Activated CD8-positive, alpha-beta memory T cell treated with anti-CD3 and anti-CD28 coated beads, Interleukin-2, amount 50 U/mL, for 1 hour (primary cell): Measurements from ENCODE around the gene SRR.

ENCODE experiments used
- DNase-seq: peaks from one replicate; pipeline ENCODE4 v3.0.0-alpha.2; 2020; ENCODE audit errors: extremely low read depth

Gene SRR

DNA sequence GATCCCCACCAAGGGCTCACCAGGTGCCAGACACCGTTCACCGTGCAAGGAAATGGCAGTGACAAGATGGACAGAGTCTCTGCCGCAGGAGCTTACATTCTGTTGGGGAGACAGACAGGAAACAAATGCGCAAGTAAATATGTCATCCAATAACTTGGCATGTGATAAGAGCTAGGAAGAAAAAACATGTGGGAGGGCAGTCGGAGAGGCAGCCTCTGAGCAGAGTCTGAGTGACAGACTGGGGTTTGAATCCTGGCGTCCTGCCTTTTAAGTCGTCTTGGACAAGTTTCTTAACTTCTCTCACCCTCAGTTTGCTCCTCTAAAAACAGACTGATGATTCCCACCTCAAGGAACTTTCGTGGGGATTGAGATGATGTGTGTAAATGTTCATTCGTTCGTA lies 40.8 kb downstream of the SRR start:
- DNase-seq: no peak

GRCh38 chr17:2346475-2346874 lies 42.7 kb downstream of the SRR start:
- no peak for DNase-seq

DNA sequence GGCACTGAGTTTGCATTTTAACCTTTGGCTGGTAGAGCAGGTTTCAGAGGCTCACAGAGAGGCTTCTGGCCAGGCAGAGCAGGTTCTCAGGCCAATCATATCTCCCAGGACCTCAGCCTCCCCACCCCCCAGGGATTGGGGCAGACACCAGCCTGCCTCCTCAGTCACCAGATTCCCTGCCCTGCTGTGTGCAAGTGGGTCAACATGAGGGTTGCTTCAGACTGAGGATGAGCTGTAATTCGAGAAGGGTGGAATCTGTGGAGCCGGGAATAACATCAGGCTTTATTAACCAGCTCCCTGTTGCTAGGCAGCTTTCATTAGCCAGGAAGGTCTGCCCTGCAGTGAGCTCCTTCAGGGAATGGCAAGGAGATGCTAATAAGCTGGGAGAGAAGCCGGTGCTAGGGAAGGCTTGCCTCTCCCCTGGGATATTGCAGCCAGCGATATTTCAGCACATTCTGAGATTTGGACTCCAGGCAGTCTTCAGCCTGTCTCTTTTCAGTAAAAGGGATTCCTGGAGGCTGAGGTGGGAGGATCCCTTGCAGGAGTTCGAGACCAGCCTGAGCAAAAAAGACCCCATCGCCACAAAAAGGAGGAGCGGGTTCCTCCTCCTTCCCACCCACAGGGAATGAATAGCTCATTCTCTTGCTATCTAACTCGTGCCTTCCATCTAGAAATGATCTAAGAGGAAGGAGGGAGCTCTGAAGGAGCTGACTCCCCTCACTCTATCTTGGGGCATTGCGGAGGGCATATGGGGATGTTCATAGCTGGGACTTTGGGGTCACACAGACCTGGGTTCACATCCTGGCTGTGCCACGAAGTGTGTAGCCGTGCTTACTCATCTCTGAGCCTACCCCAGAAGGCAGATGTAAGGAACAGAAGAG lies 44.3 kb downstream of the SRR start:
- DNase-seq: no peak

- DNase-seq: no peak
These were observed 47.5 kb downstream of the SRR start for GRCh38 chr17:2351269-2351668.

DNA sequence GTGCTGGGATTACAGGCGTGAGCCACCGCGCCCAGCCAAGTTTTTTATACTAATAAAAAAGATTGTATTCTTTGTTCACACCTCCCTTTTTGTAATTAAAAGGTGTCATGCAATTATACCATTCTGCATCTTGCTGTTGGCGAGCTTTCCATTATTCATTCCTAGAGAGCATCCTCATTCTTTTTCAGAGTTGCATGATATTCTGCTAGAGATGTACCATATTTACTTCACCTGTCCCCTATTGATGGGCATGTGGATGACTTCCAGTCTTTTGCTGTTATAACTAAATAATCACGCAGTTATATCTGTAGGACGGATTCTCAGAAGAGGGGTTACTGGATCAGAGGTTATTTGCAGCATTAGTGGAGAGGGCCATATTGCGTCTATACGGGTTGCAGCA lies 50.6 kb downstream of the SRR start:
- DNase-seq: no peak

DNA sequence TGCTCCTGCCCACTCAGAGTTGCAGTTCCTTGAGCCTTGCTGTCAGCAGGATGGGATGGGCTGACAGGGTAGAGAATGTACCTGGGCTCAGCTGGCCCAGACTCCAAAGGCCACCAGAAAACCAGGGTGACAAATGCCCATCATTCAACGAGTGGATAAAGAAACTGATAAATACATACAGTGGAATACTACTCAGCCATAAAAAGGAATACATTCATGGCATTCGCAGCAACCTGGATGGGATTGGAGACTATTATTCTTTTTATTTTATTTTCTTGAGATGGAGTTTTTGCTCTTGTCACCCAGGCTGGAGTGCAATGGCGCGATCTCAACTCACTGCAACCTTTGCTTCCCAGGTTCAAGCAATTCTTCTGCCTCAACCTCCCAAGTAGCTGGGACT lies 53.5 kb downstream of the SRR start:
- DNase-seq: no peak

GRCh38 chr17:2357931-2358434 lies 54.2 kb downstream of the SRR start:
- DNase-seq: no peak

DNA sequence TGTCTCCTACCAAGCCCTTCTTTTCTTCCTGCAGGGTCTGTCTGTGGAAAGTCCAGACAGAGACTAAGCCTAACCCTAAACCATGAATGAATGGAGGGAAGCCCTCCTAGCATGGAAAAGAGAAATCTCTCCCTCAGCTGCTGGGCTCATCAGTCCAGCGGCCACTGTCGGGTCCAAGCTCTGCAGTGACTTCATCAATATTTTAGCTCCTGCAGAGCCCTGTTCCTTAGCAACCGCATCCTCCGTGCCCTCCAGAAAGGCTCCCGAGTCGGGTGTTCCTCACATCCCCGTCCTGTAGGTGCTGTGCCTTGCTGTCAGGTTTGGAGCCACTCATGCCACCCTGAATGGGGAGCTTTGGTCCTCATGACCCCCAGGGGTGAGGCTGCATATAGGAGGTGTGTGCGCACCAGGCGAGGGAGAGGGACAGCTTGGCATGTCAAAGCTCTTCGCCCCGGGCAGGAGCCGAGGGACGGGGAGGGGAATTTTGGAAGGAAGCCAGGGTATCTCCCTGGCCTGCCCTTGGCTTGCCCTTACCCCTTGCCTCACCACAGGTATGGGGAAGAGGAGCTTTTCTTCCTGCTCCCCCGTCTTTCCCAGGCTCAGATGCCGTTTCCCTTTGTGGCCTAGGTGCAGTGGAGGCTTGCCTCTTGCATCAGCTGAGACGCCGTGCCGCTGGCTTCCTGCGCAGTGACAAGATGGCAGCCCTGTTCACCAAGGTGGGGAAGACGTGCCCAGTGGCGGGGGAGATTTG lies 57.4 kb downstream of the SRR start:
- DNase-seq: no peak

- DNase-seq: no peak
These were observed 58.3 kb downstream of the SRR start for GRCh38 chr17:2362016-2362415.

GRCh38 chr17:2362416-2362815 lies 58.7 kb downstream of the SRR start:
- DNase-seq: no peak

DNA sequence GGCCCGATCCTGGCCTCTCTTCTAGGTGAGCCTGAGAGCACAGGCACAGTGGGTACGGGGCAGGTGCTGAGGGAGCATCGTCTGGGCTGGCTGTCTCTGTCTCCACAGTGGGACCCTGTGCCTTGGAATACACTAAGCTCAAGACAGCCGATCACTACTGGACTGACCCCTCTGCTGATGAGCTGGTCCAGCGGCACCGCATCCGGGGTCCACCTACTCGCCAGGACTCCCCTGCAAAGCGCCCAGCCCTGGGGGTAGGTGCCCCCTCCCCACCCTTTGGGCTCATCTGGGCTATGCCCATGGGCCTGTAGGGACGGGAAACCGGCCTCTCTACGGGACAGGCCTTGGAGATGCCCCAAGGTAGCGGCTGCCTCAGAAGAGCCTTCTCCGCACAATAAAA lies 59.1 kb downstream of the SRR start:
- no peak for DNase-seq

DNA sequence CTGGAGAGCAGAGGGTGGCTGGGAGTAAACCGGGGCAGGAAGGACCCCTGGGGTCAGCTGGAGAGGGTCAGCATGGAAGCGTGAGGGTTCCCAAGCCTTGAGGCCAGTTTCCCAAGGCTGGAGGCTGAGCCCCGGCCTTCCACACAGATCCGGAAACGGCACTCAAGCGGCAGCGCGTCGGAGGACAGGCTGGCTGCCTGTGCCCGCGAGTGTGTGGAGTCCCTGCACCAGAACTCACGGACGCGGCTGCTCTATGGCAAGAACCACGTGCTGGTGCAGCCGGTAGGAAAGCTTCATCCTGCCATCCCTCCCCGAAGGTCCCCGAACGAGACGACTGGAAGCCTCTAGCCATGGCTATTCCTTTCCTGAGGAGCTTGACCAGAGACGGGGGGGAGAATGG lies 59.6 kb downstream of the SRR start:
- no peak for DNase-seq

DNA sequence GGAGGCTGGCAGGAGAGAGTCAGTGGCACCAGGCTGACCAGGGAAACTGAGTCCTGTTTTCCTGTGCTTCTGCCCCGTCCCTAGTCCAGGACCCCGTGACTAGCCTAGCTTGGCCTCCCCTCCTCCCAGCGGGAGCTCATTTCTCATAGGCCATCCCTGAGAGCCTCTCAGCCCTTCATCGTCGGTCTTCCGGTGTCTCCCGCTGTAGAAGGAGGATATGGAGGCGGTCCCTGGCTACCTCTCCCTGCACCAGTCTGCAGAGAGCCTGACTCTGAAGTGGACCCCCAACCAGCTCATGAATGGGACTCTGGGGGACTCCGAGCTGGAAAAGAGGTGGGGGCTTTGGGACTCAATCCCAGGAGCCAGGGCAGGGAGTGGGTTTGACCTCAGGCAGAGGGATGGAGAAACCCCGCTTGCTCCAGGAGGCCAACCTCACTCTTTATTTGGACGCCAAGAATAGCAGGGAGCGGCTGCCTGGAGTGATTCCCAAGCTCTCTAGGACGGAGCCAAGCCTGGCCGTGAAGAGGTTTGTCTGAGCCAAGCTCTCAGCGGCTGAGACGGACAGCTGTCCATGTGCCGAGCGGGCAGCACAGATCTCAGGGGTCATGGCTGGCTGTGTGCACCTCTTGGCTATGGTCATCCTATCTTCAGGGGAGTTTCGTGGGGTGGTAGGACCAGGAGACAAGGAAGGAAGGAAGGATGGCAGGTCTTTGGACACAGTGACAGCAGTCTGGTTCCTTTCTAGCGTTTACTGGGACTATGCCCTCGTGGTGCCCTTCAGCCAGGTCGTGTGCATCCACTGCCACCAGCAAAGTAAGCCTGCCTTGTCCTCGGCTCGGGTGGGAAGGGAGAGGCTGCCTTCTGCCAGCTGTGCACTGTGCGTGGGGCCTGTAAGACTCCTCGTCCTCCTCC lies 60.4 kb downstream of the SRR start:
- no peak for DNase-seq

GRCh38 chr17:2364763-2365116 lies 61.0 kb downstream of the SRR start:
- no peak for DNase-seq

DNA sequence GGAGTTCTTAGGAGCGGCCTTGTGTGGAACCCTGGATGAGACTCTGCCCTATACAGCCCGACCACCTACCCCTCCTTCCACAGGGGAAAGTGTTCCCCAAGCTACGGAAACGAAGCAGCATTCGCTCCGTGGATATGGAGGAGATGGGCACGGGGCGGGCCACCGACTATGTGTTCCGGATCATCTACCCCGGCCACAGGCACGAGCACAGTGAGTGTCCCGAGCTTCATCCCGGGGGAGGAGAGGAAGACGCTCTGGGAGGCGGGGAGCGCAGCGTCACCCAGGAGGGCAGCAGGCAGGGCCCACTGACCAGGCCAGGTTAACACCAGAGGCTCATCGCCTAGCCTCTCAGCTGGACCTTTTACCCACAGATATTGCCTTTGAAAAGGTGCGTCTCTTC lies 61.4 kb downstream of the SRR start:
- no peak for DNase-seq

DNA sequence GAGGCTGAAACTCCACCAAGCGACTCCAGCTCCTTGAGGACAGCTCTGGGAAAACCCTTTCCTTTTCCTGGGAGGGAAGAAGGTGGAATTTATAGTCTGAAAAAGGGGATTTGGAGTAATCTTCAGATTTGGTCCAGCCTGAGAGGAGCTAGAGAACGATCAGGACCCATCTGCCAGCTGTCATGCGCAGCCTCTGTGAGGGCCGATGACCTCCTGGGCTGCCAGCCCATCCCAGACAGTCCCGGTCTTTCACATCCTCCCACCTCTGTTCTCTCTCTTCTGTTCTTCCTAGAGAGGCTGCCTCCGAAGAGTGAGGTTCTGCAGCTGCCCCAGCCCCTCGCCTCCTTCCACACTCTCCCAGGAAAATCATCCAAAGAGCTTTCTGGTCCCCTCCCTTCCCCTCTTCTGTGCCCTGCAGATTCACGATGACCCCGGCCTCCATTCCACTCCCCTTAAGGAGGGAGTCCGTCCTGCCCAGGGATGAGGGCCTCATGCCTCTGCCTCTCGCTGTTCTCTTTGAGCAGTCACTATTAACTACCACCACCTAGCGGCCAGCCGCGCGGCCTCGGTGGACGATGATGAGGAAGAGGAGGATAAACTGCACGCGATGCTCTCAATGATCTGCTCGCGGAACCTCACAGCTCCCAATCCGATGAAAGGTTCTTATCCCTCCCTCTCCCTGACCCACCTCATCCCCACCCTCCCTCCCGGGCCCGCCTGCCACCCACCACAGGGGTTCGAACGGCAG lies 63.2 kb downstream of the SRR start:
- DNase-seq: no peak

DNA sequence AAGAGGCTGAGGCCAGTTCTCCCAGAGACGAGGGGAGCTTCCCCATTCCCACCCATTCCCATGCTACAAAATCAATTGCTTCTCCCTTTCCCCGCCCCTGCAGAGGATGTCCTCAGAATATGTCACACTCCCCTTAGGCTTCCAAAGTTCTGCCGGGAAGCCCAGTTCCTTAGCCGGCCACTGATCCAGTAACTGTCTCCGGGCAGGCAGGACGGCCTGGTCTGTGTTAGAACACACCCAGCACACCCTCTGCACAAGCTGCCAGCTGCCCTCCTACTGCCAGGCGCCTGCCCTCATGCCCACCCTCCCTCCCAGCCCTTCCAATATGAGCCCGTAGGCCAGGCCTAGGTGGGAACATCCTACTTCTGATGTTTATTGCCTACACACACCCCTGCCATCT lies 64.6 kb downstream of the SRR start:
- DNase-seq: no peak

- no peak for DNase-seq
These were observed 65.3 kb downstream of the SRR start for GRCh38 chr17:2369039-2369438.

DNA sequence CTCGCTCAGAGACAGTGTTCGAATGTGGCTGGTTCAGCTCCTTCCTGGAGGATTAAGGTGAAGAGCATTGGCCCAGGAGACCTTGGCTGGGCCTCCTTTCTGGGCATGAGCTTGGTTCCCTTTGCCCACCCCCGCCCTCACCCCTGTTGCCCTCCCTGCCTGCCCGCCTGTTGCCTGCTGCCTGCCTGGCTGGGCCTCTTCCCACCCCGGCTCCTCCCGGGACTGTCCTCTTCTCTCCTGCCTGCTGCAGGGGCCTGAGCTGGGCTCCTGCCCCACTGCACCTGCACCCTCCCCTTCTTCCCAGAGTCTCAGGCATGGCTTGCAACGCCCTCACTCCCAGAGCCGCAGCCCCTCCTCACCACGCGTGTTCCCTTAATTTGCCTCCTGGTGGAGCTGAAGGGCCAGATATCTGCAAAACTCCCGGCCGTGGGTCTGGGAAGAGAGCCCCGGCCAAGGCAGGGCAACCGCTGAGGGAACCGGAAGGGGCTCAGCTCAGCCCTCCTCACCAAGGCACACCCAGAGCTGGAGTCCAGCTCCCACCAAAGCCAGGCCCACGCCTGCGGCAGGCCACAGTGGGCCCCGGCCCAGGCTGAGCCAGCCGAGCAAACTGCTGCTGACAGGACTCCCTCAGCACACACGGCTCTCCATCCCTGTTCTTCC lies 65.9 kb downstream of the SRR start:
- DNase-seq: no peak

DNA sequence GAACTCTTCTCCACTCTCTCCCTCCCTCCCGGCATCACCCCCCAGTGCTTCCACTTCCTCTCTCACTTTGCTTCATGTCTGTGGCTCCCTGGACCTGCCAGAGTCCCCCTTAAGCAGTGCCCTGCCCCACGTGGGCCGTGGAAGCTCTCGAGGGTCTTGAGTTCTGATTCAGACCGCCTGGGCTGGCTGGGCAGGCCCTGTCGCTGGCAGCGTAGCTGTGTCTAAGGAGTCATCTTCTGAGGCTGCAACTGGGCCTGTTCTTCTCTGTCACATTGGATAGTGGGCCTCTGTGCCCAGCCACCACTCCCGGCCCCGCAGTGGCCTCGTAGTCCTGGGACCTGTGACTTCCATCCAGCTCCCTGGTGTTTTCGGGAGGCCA lies 66.5 kb downstream of the SRR start:
- DNase-seq: no peak
